Brain microvascular endothelial cell (primary cell): Measurements from ENCODE around the gene PIEZO1.

Source experiments
- DNase-seq: peaks from one replicate; pipeline ENCODE4 v3.0.0-alpha.2; 2020
- H3K27ac ChIP-seq: fragments of 250-450 bp; sonication (Bioruptor Pico); 2 replicates; pipeline ENCODE4 v1.5.1; 2020; ENCODE audit warnings: mild to moderate bottlenecking, moderate library complexity
- H3K27me3 ChIP-seq: fragments of 250-450 bp; sonication (Bioruptor Pico); replicated peaks from 2 replicates; pipeline ENCODE4 v1.5.1; 2020; ENCODE audit warnings: mild to moderate bottlenecking
- H3K36me3 ChIP-seq: fragments of 250-450 bp; sonication (Bioruptor Pico); replicated peaks from 2 replicates; pipeline ENCODE4 v1.5.1; 2020; ENCODE audit warnings: mild to moderate bottlenecking
- H3K4me3 ChIP-seq: 2 replicates; pipeline ENCODE4 v1.5.1; 2011; ENCODE audit warnings: low read depth, mild to moderate bottlenecking, control low read depth, low read length, moderate library complexity
- CTCF ChIP-seq: IDR thresholded peaks from 2 replicates; pipeline ENCODE4 v1.5.1; 2011; ENCODE audit warnings: low read depth, mild to moderate bottlenecking, moderate library complexity, low read length, control low read depth, inconsistent platforms; ENCODE audit errors: missing control alignments
- in situ Hi-C: cut with HindIII; loops from 2 replicates; pipeline ENCODE4 v1.10.0; 2017; ENCODE audit warnings: low sequenced_read_pairs, low pct_ligation_motif_present

PIEZO1 gene

GRCh38 chr16:88721236-88721635 lies 63.8 kb downstream of the PIEZO1 start:
- in situ Hi-C loops = no loop called here
- TF ChIP-seq CTCF = no peak
- Histone ChIP-seq H3K27me3 (no peaks in the 10 kb centered on the region), H3K36me3 (peaks cover 93% of the 10 kb centered on the region), H3K4me3 (no peak overlapping the region), H3K27ac (no peak overlapping the region)
- no peak for DNase-seq

- H3K36me3 ChIP-seq = peaks cover 93% of the 10 kb centered on the region
- DNase-seq = no peak
- TF ChIP-seq CTCF = no peak
- no peak overlapping the region for H3K27ac ChIP-seq
- H3K4me3 ChIP-seq = no peak overlapping the region
- in situ Hi-C loops = no loop called here
- H3K27me3 ChIP-seq = no peaks in the 10 kb centered on the region
Measured at GRCh38 chr16:88720396-88720970, 64.5 kb downstream of the PIEZO1 start.

- Histone ChIP-seq H3K4me3 (no peak overlapping the region), H3K27ac (no peak overlapping the region), H3K27me3 (no peaks in the 10 kb centered on the region), H3K36me3 (peaks cover 92% of the 10 kb centered on the region)
- TF ChIP-seq CTCF = no peak
- in situ Hi-C loops = no loop called here
- DNase-seq = no peak
Measured at GRCh38 chr16:88719933-88720296, 65.1 kb downstream of the PIEZO1 start.

GRCh38 chr16:88719267-88719932 lies 65.6 kb downstream of the PIEZO1 start:
- DNase-seq = no peak
- TF ChIP-seq CTCF = no peak
- H3K27me3 ChIP-seq = no peaks in the 10 kb centered on the region
- no peak overlapping the region for H3K27ac ChIP-seq
- peaks cover 92% of the 10 kb centered on the region for H3K36me3 ChIP-seq
- in situ Hi-C loops = no loop called here
- no peak overlapping the region for H3K4me3 ChIP-seq

GRCh38 chr16:88718178-88718577 lies 66.8 kb downstream of the PIEZO1 start:
- no peak for TF ChIP-seq CTCF
- Histone ChIP-seq H3K4me3 (no peak overlapping the region), H3K27ac (no peak overlapping the region), H3K27me3 (no peaks in the 10 kb centered on the region), H3K36me3 (peaks cover 92% of the 10 kb centered on the region)
- DNase-seq = no peak
- in situ Hi-C loops = no loop called here

GRCh38 chr16:88716601-88717001 lies 68.4 kb downstream of the PIEZO1 start:
- no peak overlapping the region for H3K4me3 ChIP-seq
- in situ Hi-C loops = no loop called here
- H3K27me3 ChIP-seq = no peaks in the 10 kb centered on the region
- H3K36me3 ChIP-seq = peaks cover 77% of the 10 kb centered on the region
- no peak for TF ChIP-seq CTCF
- H3K27ac ChIP-seq = no peak overlapping the region
- DNase-seq = no peak
